Suppressor macrophage treated with lipopolysaccharide for 4 hours (primary cell): ENCODE data around the gene RASGRF2.
"Not testable (repeated sequence)": the region's sequence is repeated elsewhere in the genome, so short reads cannot be mapped to it uniquely, and the experiment has no call there.

Source experiments
- DNase-seq: peaks from one replicate; pipeline ENCODE4 v3.0.0-alpha.2; 2020

The RASGRF2 gene

GRCh38 chr5:81021951-81022687 lies 62.0 kb downstream of the RASGRF2 start:
- no peak for DNase-seq

GRCh38 chr5:81022688-81023084 lies 62.5 kb downstream of the RASGRF2 start:
- DNase-seq, result no peak

DNA sequence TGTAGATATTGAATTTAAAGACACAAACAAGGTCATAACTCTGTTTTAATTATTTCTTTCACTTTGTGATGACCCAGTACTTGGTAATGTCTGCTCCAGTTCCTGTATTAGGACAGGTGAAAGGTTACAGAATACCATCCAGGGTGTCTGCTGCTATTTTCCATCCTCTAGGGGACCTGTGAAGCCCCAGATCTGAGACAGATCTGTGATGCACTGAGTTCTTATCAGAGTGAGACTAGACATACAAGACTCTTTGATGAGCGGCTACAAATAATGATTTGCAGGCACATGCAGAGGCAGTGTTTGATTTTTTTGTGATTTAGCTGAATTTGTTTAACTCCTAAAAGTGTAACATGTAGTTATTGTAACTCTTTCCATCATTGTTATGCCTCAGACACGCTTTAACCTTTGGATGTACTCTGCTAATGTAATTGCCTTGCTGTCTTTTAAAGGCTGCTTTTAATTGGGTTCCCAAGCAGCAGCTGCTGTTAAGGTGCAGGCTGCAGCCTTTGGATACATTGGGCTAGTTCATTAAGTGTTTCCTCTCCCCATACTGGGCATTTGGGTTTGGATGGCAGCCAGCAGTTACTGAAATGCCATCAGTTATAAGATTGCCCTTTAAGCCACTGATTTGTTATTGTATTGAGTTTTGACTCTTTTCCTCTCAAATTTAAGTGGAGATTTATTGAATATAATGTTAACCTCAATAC lies 63.3 kb downstream of the RASGRF2 start:
- DNase-seq, result no peak

GRCh38 chr5:81027481-81028058 lies 67.4 kb downstream of the RASGRF2 start:
- DNase-seq, result no peak

- not testable (repeated sequence) for DNase-seq
These were observed 68.7 kb downstream of the RASGRF2 start for GRCh38 chr5:81028888-81029287.

- not testable (repeated sequence) for DNase-seq
These were observed 69.6 kb downstream of the RASGRF2 start for GRCh38 chr5:81029736-81030135.

DNA sequence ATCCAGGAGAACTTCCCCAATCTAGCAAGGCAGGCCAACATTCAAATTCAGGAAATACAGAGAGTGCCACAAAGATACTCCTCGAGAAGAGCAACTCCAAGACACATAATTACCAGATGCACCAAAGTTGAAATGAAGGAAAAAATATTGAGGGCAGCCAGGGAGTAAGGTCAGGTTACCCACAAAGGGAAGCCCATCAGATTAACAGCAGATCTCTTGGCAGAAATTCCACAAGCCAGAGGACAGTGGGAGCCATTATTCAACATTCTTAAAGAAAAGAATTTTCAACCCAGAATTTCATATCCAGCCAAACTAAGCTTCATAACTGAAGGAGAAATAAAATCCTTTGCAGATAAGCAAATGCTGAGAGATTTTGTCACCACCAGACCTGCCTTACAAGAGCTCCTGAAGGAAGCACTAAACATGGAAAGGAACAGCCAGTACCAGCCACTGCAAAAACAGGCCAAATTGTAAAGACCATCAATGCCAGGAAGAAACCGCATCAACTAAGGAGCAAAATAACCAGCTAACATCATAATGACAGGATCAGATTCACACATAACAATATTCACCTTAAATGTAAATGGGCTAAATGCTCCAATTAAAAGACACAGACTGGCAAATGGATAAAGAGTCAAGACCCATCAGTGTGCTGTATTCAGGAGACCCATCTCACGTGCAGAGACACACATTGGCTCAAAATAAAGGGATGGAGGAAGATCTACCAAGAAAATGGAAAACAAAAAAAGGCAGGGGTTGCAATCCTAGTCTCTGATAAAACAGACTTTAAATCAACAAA lies 70.3 kb downstream of the RASGRF2 start:
- DNase-seq, result not testable (repeated sequence)

- DNase-seq, result no peak
These were observed 75.4 kb downstream of the RASGRF2 start for GRCh38 chr5:81035522-81035921.

GRCh38 chr5:81038495-81038894 lies 78.3 kb downstream of the RASGRF2 start:
- no peak for DNase-seq

DNA sequence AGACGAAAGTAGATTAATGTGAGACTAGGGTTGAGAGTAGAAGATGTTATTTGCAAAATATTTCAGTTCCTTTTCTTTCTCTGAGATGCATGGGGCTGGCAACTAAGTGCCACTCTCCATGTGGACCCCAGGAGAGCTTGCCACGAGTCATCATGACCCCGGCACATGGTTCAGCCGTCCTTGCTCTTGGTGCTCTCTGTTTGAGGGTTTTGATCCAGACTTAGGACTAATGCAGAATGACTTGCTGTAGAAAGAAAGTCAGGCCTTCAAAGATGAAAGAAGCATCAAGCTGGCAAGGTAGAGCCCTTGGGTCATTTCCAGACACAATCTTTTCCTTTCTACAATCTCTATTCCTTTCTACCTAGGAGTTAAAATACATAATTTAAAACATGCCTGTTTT lies 84.7 kb downstream of the RASGRF2 start:
- no peak for DNase-seq

DNA sequence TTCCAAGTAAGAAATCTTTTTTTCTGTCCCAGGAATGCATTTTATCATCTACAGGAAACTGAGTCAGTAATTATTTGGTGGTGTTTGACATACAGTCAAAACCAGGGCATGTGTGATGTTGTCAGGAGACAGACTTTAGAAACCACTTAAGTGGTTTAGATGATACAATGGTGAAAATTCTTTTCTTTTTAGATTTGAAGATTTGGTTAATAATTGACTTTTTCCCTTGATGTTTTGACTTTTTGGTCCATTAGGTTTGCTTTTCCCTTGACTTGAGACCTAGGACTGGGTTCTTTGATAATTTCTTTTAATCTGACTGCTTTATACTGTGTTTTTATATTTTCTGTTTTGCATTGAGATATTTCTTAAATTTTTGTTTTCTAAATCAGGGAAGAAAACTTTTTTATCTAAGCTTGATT lies 85.2 kb downstream of the RASGRF2 start:
- no peak for DNase-seq

GRCh38 chr5:81046041-81046440 lies 85.9 kb downstream of the RASGRF2 start:
- no peak for DNase-seq

DNA sequence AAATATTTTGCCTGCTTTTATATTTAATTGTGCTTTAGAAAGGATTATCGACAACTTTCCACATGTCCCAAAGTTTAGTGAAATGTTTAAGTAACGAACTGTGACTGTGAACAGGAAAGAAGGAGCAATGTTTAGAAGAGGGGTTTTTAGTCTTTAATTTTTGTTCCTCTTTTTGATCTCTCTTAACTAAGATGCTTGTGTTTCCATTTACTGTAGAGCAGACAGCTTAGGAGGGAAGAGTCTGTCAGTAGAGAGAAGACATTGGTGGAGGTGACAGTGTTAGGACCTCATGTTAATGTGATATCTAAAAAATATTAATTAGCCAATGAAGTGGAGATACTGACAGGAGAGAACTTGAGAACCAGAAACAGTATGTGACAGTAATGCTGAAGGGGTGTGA lies 92.2 kb downstream of the RASGRF2 start:
- DNase-seq, result no peak

DNA sequence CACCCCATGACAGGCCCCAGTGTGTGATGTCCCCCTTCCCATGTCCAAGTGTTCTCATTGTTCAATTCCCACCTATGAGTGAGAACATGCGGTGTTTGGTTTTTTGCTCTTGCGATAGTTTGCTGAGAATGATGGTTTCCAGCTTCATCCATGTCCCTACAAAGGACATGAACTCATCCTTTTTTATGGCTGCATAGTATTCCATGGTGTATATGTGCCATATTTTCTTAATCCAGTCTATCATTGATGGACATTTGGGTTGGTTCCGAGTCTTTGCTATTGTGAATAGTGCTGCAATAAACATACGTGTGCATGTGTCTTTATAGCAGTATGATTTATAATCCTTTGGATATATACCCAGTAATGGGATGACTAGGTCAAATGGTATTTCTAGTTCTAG lies 93.1 kb downstream of the RASGRF2 start:
- DNase-seq, result not testable (repeated sequence)

DNA sequence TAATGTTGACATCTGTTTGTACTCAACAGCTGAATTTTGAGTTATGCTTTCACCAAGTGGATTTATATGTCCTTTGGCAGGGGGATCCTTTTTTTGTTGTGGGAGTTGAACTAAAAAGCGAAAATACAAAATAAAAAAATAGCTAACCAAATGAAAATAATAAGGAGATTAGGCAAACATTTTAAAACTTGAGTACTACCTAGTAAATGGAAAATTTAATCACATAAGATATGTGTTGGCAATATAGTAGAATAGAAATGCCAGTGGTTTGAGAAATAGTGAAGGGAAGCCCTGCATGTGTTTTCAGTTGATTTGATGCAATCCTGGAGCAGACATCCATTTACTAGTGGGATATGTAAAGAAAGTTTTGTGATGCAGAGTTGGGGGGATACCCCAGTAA lies 98.0 kb downstream of the RASGRF2 start:
- no peak for DNase-seq

GRCh38 chr5:81065492-81065891 lies 105.3 kb downstream of the RASGRF2 start:
- no peak for DNase-seq

- DNase-seq, result no peak
These were observed 105.9 kb downstream of the RASGRF2 start for GRCh38 chr5:81066102-81066501.

GRCh38 chr5:81067406-81067805 lies 107.2 kb downstream of the RASGRF2 start:
- DNase-seq, result no peak

- DNase-seq, result no peak
These were observed 107.9 kb downstream of the RASGRF2 start for GRCh38 chr5:81068063-81068462.

DNA sequence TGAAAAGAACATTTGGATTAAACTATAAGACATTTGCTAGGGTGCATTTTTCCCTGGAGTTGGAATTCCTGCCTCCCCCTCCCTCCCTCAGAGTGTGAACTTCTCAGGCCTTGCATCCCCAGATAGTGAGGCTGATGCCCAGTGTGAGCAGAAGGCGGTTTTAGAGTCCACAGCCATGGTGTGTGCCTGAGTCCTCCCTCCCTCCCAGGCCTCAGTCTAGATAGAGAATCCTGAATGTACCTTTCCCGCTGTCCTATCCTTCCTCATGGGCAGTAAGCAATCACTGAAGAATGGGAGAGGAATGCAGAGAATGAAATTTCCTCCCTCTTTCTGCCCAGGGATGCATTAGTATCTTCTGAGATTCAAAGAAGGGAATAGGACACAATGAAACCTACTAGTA lies 108.5 kb downstream of the RASGRF2 start:
- DNase-seq, result no peak

DNA sequence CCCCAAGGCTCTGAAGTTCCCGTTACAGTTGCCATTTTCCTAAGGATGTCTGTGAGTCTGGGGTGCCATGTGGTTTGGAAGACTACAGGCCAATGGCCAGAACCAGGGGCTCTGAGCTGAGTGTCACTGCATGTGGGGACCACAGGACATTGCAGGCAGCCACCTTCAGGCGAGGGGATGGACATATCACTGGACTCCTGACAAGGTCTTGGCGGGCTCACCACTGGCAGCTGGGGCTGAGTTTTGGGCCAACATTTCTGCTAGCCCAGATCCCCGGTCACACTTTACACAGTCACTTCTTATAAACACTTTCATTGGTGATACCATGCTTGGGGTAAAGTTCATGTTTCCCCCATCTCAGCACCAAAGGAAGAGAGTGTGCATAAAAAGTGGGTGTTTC lies 109.8 kb downstream of the RASGRF2 start:
- no peak for DNase-seq

DNA sequence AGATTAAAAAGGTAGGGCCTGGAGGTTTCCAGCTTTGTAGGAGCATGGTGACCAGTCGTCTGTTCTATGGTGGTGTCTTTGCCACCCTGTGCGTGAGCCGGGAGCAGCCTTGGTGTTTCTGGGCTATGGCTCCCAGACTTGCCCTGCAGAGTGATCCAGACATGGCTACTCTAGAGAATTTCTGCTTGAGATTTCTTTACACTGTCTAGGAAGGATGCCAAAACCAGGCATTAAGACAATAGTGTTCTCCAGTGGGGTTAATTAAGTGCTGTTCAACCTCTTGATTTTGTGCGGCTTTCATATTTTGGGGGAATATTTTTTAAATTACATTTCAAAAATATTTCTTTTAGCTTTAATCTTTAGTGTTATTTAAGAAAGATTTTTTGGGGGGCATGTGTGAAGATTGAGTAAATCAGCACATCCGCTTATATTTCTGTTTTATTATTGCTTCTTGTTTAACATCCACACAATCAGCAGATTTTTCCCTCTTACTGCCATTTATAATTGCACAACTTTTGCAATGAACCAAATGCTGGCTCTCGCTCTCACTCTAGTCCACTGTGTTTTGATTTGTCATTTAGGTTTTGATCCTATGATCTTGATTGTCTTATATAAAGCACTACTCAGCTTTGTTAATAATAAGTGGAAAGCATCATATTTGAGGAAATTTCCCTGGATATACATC lies 110.5 kb downstream of the RASGRF2 start:
- DNase-seq, result no peak

DNA sequence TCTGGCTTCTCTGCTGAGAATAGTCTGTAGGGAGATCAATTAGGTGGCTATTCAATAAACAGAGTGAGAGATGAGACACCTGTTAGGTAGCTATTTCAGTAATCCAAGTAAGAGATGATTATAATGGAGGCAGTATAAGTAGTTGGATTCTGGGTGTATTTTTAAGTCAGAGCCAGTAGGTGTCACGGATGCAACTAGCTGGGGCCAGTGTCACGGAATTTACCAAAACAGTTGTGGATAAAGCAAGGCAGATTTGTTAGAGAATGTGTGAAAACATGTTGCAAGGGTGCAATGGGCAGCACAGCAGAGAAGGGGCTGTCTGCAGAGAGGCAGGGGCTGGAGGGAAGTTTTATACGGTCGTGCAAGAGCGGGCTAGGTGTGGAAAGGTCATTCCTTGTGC lies 114.9 kb downstream of the RASGRF2 start:
- no peak for DNase-seq
